ENCODE measurements around the gene ABCF2. TPM values are rescaled to one million over a fixed set of nuclear protein-coding genes. Genes with fewer than 3 reads are reported as not detected.

The ABCF2 gene
- total RNA-seq, 2 donors from 2014 or later = 25.3 to 44.1 TPM

DNA sequence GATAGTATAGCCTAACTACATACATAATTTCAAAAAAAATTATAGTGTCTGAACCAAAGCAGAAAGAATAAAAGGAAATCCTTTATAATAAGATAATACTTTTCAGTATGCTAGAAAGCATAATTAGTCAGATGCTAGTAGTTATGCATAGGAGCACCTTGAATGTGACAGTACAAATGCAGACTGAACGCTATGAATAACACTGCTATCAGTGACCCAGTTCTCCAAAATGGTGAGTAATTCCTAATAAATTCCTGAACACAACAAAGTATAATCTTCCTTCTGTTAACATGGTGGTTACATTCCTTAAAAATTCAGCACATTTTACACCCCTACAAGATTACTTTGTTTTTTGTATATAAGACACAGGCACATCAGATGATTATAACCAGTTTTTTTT, 4.1 kb upstream of the ABCF2 start:
- Histone ChIP-seq H3K4me1 (ENCODE audit: control insufficient read depth in 1 of 2, low read depth in 2 of 2) (peaks cover 16 to 38% of the 10 kb centered on the region in 2 donors), H3K36me3 (peaks cover 11% of the 10 kb centered on the region), H3K9me3 (no peaks in the 10 kb centered on the region), H3K27me3 (replicated peaks; ENCODE audit: insufficient read depth) (no peaks in the 10 kb centered on the region), H3K27ac (no peak overlapping the region), H3K4me3 (no peak overlapping the region)
- ATAC-seq (ENCODE audit: insufficient number of reproducible peaks, low FRiP score, low read depth) (no peak), DNase-seq (ENCODE audit: low spot score) (no peak)
- TF ChIP-seq, protein P1, sequence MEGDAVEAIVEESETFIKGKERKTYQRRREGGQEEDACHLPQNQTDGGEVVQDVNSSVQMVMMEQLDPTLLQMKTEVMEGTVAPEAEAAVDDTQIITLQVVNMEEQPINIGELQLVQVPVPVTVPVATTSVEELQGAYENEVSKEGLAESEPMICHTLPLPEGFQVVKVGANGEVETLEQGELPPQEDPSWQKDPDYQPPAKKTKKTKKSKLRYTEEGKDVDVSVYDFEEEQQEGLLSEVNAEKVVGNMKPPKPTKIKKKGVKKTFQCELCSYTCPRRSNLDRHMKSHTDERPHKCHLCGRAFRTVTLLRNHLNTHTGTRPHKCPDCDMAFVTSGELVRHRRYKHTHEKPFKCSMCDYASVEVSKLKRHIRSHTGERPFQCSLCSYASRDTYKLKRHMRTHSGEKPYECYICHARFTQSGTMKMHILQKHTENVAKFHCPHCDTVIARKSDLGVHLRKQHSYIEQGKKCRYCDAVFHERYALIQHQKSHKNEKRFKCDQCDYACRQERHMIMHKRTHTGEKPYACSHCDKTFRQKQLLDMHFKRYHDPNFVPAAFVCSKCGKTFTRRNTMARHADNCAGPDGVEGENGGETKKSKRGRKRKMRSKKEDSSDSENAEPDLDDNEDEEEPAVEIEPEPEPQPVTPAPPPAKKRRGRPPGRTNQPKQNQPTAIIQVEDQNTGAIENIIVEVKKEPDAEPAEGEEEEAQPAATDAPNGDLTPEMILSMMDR (IDR thresholded peaks at IDR 0.05) = no peak

DNA sequence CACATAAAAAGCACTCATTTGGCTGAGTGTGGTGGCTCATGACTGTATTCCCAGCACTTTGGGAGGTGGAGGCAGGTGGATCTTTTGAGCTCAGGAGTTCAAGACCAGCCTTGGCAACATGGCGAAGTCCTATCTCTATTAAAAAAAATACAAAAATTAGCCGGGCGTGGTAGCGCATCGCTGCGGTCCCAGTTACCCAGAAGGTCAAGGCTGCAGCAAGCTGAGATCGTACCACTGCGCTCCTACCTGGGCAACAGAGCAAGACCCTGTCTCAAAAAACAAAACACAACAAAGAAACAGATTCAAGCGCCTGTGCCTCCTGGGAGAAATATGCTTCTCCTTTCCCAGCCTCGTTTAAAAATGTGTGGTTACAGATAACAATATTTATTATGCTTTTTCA, 2.2 kb upstream of the ABCF2 start:
- Histone ChIP-seq H3K4me1 (ENCODE audit: control insufficient read depth in 1 of 2, low read depth in 2 of 2) (peaks cover 27 to 41% of the 10 kb centered on the region in 2 donors), H3K27ac (no peak overlapping the region), H3K4me3 (no peak overlapping the region)

DNA sequence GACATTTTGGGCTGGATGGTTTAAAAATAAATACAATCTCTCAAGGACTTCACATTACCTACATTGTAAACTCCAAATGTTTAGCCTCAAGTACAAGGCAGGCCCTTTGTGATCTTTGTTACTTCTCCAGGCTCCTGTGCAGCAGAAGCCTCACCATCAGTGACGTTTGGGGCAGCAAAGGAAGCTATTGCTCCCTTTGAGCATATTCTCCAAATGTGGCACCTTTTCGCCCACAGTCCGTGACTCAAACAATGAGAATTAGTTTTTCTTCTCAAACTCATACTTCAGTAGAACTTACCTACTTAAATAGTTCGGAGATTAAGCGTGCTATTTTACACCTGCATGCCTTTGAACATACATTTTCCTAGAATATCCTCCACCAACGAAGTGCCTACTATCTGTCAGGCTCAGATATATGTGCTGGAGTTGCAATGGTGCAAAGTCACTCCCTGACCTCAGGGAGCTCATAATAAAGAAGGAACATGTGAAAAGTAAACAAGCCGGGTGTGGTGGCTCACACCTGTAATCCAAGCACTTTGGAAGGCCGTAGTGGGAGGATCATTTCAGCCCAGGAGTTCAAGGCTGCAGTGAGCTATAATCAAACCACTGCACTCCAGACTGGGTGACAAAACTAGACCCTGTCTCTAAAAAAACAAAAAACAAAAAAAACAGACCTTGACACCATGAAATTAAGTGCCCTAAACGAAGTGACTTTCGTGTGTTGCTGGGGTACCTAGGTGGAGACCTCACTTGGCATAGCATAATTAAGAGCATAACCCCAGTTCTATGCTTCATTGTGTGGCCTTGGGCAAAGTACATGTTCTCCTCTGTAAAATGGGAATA, 1.2 kb upstream of the ABCF2 start:
- Histone ChIP-seq H3K27ac (peak overlapping the region; percentile 71 to 85), H3K4me3 (peak overlapping the region; percentile 90), H3K4me1 (ENCODE audit: control insufficient read depth in 1 of 2, low read depth in 2 of 2) (peaks cover 18 to 31% of the 10 kb centered on the region in 2 donors), H3K27me3 (replicated peaks; ENCODE audit: insufficient read depth) (no peaks in the 10 kb centered on the region), H3K9me3 (no peaks in the 10 kb centered on the region), H3K36me3 (peaks cover 16% of the 10 kb centered on the region)
- TF ChIP-seq, protein P1 (IDR thresholded peaks at IDR 0.05) = no peak
- DNase-seq (ENCODE audit: low spot score) (no peak), ATAC-seq (ENCODE audit: insufficient number of reproducible peaks, low FRiP score, low read depth) (no peak)

More for the DNA sequence above, 2.2 kb upstream of the ABCF2 start:
- Histone ChIP-seq H3K9me3 (no peaks in the 10 kb centered on the region), H3K27me3 (replicated peaks; ENCODE audit: insufficient read depth) (no peaks in the 10 kb centered on the region), H3K36me3 (peaks cover 6% of the 10 kb centered on the region)
- TF ChIP-seq, protein P1 (IDR thresholded peaks at IDR 0.05) = no peak
- DNase-seq (ENCODE audit: low spot score) = no peak
- ATAC-seq (ENCODE audit: insufficient number of reproducible peaks, low FRiP score, low read depth) = no peak

DNA sequence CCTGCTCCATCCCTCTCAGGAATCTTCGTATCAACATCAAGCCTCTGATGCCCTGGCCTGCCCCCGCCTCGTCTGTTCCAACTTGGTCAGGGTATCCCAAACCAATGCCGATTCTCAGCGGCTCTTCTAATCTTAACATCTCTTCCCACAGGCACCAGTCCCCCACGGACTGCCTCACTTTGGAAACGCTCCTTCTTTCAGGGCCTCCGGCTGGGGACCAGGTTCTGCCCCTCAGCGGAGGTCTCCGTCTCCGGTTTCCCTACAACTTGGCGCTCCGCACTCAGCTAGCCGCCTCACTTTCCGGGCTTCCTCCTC, 488 bp downstream of the ABCF2 start:
- TF ChIP-seq, protein P1 (IDR thresholded peaks at IDR 0.05) = no peak
- Histone ChIP-seq H3K27me3 (replicated peaks; ENCODE audit: insufficient read depth) (no peaks in the 10 kb centered on the region), H3K4me1 (ENCODE audit: control insufficient read depth in 1 of 2, low read depth in 2 of 2) (peaks cover 17 to 24% of the 10 kb centered on the region in 2 donors), H3K9me3 (no peaks in the 10 kb centered on the region), H3K36me3 (peaks cover 32% of the 10 kb centered on the region), H3K27ac (peak overlapping the region; percentile 59 to 71), H3K4me3 (peak overlapping the region; percentile 90)
- peak; percentile 3 for ATAC-seq (ENCODE audit: insufficient number of reproducible peaks, low FRiP score, low read depth)
- no peak for DNase-seq (ENCODE audit: low spot score)

DNA sequence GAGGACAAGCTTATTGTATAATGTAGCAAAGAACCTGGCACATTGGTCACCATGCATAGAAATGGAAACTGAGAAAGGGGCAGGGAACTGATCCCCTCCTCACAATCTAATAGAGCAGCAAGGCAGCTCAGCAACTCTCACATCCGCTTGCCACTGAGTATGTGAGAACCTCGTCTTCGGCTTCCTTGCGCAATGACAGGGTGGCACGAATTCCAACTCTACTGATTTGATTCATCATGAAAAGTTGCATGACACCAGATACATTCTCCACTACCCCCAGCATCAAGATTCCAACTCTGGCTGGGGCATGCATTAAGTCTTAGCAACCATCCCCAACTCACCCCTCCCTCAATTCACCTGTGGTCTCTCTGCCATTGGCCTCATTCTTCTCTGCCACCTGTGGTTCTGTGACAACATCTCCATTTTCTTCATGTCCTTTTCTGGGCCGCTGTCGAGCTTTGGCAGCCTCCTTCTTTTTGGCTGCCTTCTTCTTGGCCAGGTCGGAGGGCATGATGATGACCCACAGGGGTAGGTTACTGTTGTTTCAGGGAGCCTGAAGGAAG, 976 bp downstream of the ABCF2 start:
- no peak overlapping the region for H3K27ac ChIP-seq

More for the DNA sequence above, 976 bp downstream of the ABCF2 start:
- H3K9me3 ChIP-seq = no peaks in the 10 kb centered on the region
- peaks cover 17 to 22% of the 10 kb centered on the region in 2 donors for H3K4me1 ChIP-seq (ENCODE audit: control insufficient read depth in 1 of 2, low read depth in 2 of 2)
- TF ChIP-seq, protein P1 (IDR thresholded peaks at IDR 0.05) = no peak
- ATAC-seq (ENCODE audit: insufficient number of reproducible peaks, low FRiP score, low read depth) (no peak), DNase-seq (ENCODE audit: low spot score) (no peak)
- no peaks in the 10 kb centered on the region for H3K27me3 ChIP-seq (replicated peaks; ENCODE audit: insufficient read depth)
- peaks cover 34% of the 10 kb centered on the region for H3K36me3 ChIP-seq
- H3K4me3 ChIP-seq = peak overlapping the region; percentile 90

Measured in thoracic aorta (tissue), 2 donors.